Trophoblast cell (in vitro differentiated cells and primary cell): Measurements from ENCODE around the gene ADAMTS15.

Experiments
- DNase-seq, 2 donors: peaks; one replicate each; pipeline ENCODE4 v3.0.0-alpha.2; 2016
- H2AFZ ChIP-seq: 2 replicates; pipeline ENCODE4 v1.6.1; 2013; ENCODE audit warnings: low read length, moderate library complexity, mild to moderate bottlenecking; ENCODE audit not compliant: insufficient read depth, poor library complexity
- H2AK5ac ChIP-seq: 2 replicates; pipeline ENCODE4 v1.6.1; 2013; ENCODE audit warnings: mild to moderate bottlenecking, low read length
- H2BK120ac ChIP-seq: 2 replicates; pipeline ENCODE4 v1.6.1; 2013; ENCODE audit warnings: low read length, mild to moderate bottlenecking, moderate library complexity; ENCODE audit not compliant: insufficient read depth, poor library complexity
- H2BK12ac ChIP-seq: 2 replicates; pipeline ENCODE4 v1.6.1; 2013; ENCODE audit warnings: mild to moderate bottlenecking, low read length, moderate library complexity
- H2BK5ac ChIP-seq: 2 replicates; pipeline ENCODE4 v1.6.1; 2013; ENCODE audit warnings: low read length, low read depth, moderate library complexity, mild to moderate bottlenecking; ENCODE audit not compliant: poor library complexity
- H3K14ac ChIP-seq: 2 replicates; pipeline ENCODE4 v1.6.1; 2013; ENCODE audit warnings: mild to moderate bottlenecking, low read length
- H3K18ac ChIP-seq: 2 replicates; pipeline ENCODE4 v1.6.1; 2013; ENCODE audit warnings: mild to moderate bottlenecking, low read length
- H3K23ac ChIP-seq: 2 replicates; pipeline ENCODE4 v1.6.1; 2013; ENCODE audit warnings: low read length
- H3K27ac ChIP-seq: 2 replicates; pipeline ENCODE4 v1.5.1; 2013; ENCODE audit warnings: low read depth, mild to moderate bottlenecking, inconsistent platforms, low read length, moderate library complexity
- H3K27me3 ChIP-seq: 2 replicates; pipeline ENCODE4 v1.6.1; 2013; ENCODE audit warnings: inconsistent platforms, mild to moderate bottlenecking, low read length, moderate library complexity; ENCODE audit not compliant: insufficient read depth
- H3K36me3 ChIP-seq, 2 experiments: 1 replicate in 1 of 2; 2 replicates in 1 of 2; pipeline ENCODE4 v1.6.1; 2013; ENCODE audit warnings: low read length in 2 of 2, mild to moderate bottlenecking in 2 of 2, moderate library complexity in 1 of 2; ENCODE audit not compliant: insufficient read depth in 2 of 2, control insufficient read depth in 1 of 2
- H3K4ac ChIP-seq: 2 replicates; pipeline ENCODE4 v1.6.1; 2013; ENCODE audit warnings: low read depth, mild to moderate bottlenecking, low read length, moderate library complexity
- H3K4me1 ChIP-seq, 2 experiments: 1 replicate in 1 of 2; 2 replicates in 1 of 2; pipeline ENCODE4 v1.6.1; 2013; ENCODE audit warnings: low read length in 2 of 2, mild to moderate bottlenecking in 2 of 2, moderate library complexity in 1 of 2; ENCODE audit not compliant: insufficient read depth in 2 of 2, control insufficient read depth in 1 of 2
- H3K4me2 ChIP-seq: 2 replicates; pipeline ENCODE4 v1.6.1; 2013; ENCODE audit warnings: inconsistent platforms, mild to moderate bottlenecking, low read length, moderate library complexity
- H3K4me3 ChIP-seq: 2 replicates; pipeline ENCODE4 v1.5.1; 2013; ENCODE audit warnings: mild to moderate bottlenecking, low read depth, low read length, inconsistent platforms
- H3K79me1 ChIP-seq: one replicate; pipeline ENCODE4 v1.6.1; 2013; ENCODE audit warnings: low read length
- H3K79me2 ChIP-seq: 2 replicates; pipeline ENCODE4 v1.6.1; 2013; ENCODE audit warnings: low read length, mild to moderate bottlenecking; ENCODE audit not compliant: control insufficient read depth, insufficient read depth, poor library complexity
- H3K9ac ChIP-seq: 2 replicates; pipeline ENCODE4 v1.6.1; 2013; ENCODE audit warnings: mild to moderate bottlenecking, low read length
- H3K9me3 ChIP-seq: 2 replicates; pipeline ENCODE4 v1.6.1; 2013; ENCODE audit warnings: low read depth, mild to moderate bottlenecking, control low read depth, inconsistent platforms, low read length; ENCODE audit not compliant: insufficient read depth
- H4K12ac ChIP-seq: 2 replicates; pipeline ENCODE4 v1.6.1; 2013; ENCODE audit warnings: low read depth, mild to moderate bottlenecking, low read length, moderate library complexity
- H4K8ac ChIP-seq: 2 replicates; pipeline ENCODE4 v1.6.1; 2013; ENCODE audit warnings: low read depth, mild to moderate bottlenecking, low read length, moderate library complexity
- H4K91ac ChIP-seq: one replicate; pipeline ENCODE4 v1.6.1; 2013; ENCODE audit warnings: low read depth, mild to moderate bottlenecking, low read length, moderate library complexity
- WGBS: extraction: QIAGEN DNeasy Blood & Tissue Kit; methylation state at CpG from one replicate; pipeline ENCODE4 v1.1.7; 2013; ENCODE audit warnings: missing lambda C conversion rate; ENCODE audit not compliant: insufficient read length, insufficient coverage; ENCODE audit errors: extremely low coverage; 5-methylcytosine and 5-hydroxymethylcytosine counted together

Gene ADAMTS15

GRCh38 chr11:130426223-130426836 is 22.1 kb upstream of the ADAMTS15 start:
- Histone ChIP-seq H4K12ac (no peak overlapping the region), H3K4me3 (no peak overlapping the region), H3K4me2 (no peak overlapping the region), H4K8ac (no peak overlapping the region), H3K9ac (no peak overlapping the region), H3K4ac (no peak overlapping the region), H2AK5ac (no peak overlapping the region), H3K4me1 (peaks cover 0 to 8% of the 10 kb centered on the region in 2 experiments), H3K36me3 (no peaks in the 10 kb centered on the region), H3K79me2 (no peaks in the 10 kb centered on the region), H3K14ac (no peak overlapping the region), H3K27me3 (peaks cover 40% of the 10 kb centered on the region), H2BK120ac (no peak overlapping the region), H4K91ac (no peak overlapping the region), H2AFZ (no peak overlapping the region), H3K27ac (no peak overlapping the region), H3K18ac (no peak overlapping the region), H3K23ac (no peak overlapping the region), H3K79me1 (no peaks in the 10 kb centered on the region), H3K9me3 (peaks cover 3% of the 10 kb centered on the region), H2BK5ac (no peak overlapping the region), H2BK12ac (no peak overlapping the region)
- no CpG with 5 or more reads among the region's 5 CpGs for WGBS
- no peak for DNase-seq

- Histone ChIP-seq H2BK5ac (no peak overlapping the region), H3K9me3 (peaks cover 3% of the 10 kb centered on the region), H3K27me3 (peaks cover 40% of the 10 kb centered on the region), H2AK5ac (no peak overlapping the region), H3K9ac (no peak overlapping the region), H2BK120ac (no peak overlapping the region), H3K4me3 (no peak overlapping the region), H3K36me3 (no peaks in the 10 kb centered on the region), H4K91ac (no peak overlapping the region), H2BK12ac (no peak overlapping the region), H3K79me2 (no peaks in the 10 kb centered on the region), H3K18ac (no peak overlapping the region), H2AFZ (no peak overlapping the region), H3K4me2 (no peak overlapping the region), H3K14ac (no peak overlapping the region), H4K8ac (no peak overlapping the region), H4K12ac (no peak overlapping the region), H3K27ac (no peak overlapping the region), H3K79me1 (no peaks in the 10 kb centered on the region), H3K23ac (no peak overlapping the region), H3K4me1 (peaks cover 0 to 8% of the 10 kb centered on the region in 2 experiments), H3K4ac (no peak overlapping the region)
- DNase-seq = no peak
- WGBS = no CpG with 5 or more reads among the region's 18 CpGs
Observed at GRCh38 chr11:130426837-130427341, 21.6 kb upstream of the ADAMTS15 start.

- Histone ChIP-seq H3K4me2 (peak overlapping the region; percentile 71), H2BK12ac (no peak overlapping the region), H3K36me3 (no peaks in the 10 kb centered on the region), H2AFZ (no peak overlapping the region), H2BK5ac (no peak overlapping the region), H3K4ac (no peak overlapping the region), H3K9ac (no peak overlapping the region), H3K14ac (no peak overlapping the region), H3K4me1 (peaks cover 0 to 8% of the 10 kb centered on the region in 2 experiments), H4K8ac (no peak overlapping the region), H2BK120ac (no peak overlapping the region), H4K12ac (no peak overlapping the region), H4K91ac (no peak overlapping the region), H2AK5ac (no peak overlapping the region), H3K23ac (no peak overlapping the region), H3K18ac (no peak overlapping the region), H3K4me3 (peak overlapping the region; percentile 18), H3K27me3 (peaks cover 40% of the 10 kb centered on the region), H3K79me2 (no peaks in the 10 kb centered on the region), H3K79me1 (no peaks in the 10 kb centered on the region), H3K27ac (no peak overlapping the region), H3K9me3 (peaks cover 3% of the 10 kb centered on the region)
- DNase-seq = no peak
- no CpG with 5 or more reads among the region's 84 CpGs for WGBS
Observed at GRCh38 chr11:130427581-130428315, 20.7 kb upstream of the ADAMTS15 start.

GRCh38 chr11:130428316-130429119 is 19.9 kb upstream of the ADAMTS15 start, which contains the start of gene ADAMTS8:
ADAMTS8 (minus strand) TSS chr11:130428609; CDS start chr11:130428286, 323 bp downstream.
- Histone ChIP-seq H3K27me3 (peaks cover 40% of the 10 kb centered on the region), H2AFZ (no peak within 1 kb of the TSS), H3K14ac (no peak within 1 kb of the TSS), H3K79me1 (no peaks in the 10 kb centered on the region), H3K18ac (no peak within 1 kb of the TSS), H3K4ac (no peak within 1 kb of the TSS), H3K9ac (no peak within 1 kb of the TSS), H3K36me3 (no peaks in the 10 kb centered on the region), H2BK120ac (no peak within 1 kb of the TSS), H2BK12ac (no peak within 1 kb of the TSS), H3K9me3 (peaks cover 3% of the 10 kb centered on the region), H2AK5ac (no peak within 1 kb of the TSS), H3K27ac (no peak within 1 kb of the TSS), H3K23ac (no peak within 1 kb of the TSS), H4K91ac (no peak within 1 kb of the TSS), H4K8ac (no peak within 1 kb of the TSS), H3K4me1 (peaks cover 0 to 8% of the 10 kb centered on the region in 2 experiments), H3K79me2 (no peaks in the 10 kb centered on the region), H3K4me3 (peak within 1 kb of the TSS; percentile 18), H2BK5ac (no peak within 1 kb of the TSS), H4K12ac (no peak within 1 kb of the TSS), H3K4me2 (peak within 1 kb of the TSS; percentile 71)
- DNase-seq = no peak
- no CpG with 5 or more reads among the region's 64 CpGs for WGBS
